ENCODE data around the gene HCST.
A peak's percentile ranks its signal among the peaks of the same experiment; 100 is the strongest.

The HCST gene

DNA sequence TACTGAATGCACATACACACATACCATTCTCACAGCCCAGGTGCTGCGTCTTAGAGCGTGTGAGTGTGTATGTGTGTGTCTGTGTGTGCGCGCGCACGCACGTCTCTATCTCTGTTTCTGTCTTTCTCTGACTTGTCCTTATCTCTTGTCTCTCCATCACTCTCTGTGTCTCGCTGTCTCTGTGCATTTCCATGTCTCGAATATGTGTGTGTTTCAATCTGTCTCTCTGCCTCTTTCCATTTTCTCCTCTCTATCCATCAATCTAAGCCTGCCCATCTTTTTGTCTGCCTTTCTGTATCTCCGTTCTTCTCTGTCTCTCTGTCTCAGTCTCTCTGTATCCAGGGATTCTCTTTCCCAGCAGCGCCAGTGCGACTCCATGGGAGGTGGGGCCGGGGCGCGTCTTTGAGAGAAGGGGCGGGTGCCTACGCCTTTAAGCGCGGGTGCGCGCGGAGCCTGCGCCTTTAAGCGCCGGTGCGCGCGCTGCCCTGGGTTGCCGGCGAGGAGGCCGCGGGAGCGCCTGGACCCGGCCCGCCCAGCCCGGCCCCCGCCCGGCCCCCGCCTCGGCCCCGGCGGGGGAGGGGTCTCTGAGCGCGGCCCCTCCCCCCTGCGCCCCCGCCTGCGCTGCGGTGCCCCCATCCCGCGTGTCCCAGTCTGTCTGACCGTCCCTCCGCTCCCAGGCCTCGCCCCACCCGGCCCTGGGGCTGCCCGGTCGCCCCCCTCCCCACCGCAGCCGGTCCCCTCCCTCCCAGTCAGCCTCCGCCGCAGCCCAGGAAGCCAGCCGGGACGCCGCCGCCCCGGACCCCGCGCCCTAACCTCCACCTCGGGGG lies 33.8 kb downstream of the HCST start, which contains the start of gene LRFN3:
Gene LRFN3 (plus strand): TSS at position 464 of the 827 bp plus-strand sequence. CDS start 3,052 bp downstream, outside the sequence.
- DNase-seq (ENCODE audit: low read depth in 3 of 3, low spot score in 1 of 3): peak in 2 of 3 donors; percentile 30 to 49

DNA sequence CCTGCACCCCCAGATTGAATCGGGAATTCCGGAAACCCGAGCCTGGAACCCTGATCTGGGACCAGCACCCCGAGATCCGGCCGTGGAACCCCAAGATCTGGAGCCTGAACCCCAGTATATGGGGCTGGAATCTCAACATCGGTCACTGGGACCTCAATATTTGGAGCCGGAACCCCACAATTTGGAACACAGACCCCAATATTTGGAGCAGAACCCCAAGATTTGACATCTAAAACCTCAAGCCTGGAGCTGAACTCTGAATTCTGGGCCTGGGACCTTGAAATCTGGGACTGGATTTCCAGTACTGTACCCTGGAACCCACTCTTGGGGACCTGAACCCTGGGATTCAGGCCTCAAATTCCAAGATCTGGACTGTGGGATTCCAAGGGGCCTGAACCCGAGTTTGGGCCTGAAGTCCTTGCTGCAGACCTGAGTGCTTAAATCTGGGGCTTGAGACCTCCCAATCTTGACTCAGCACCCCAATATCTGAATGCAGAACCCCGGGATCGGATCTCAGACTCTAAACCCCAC lies 34.5 kb downstream of the HCST start:
- no peak for DNase-seq (ENCODE audit: low read depth in 3 of 3, low spot score in 1 of 3)

DNA sequence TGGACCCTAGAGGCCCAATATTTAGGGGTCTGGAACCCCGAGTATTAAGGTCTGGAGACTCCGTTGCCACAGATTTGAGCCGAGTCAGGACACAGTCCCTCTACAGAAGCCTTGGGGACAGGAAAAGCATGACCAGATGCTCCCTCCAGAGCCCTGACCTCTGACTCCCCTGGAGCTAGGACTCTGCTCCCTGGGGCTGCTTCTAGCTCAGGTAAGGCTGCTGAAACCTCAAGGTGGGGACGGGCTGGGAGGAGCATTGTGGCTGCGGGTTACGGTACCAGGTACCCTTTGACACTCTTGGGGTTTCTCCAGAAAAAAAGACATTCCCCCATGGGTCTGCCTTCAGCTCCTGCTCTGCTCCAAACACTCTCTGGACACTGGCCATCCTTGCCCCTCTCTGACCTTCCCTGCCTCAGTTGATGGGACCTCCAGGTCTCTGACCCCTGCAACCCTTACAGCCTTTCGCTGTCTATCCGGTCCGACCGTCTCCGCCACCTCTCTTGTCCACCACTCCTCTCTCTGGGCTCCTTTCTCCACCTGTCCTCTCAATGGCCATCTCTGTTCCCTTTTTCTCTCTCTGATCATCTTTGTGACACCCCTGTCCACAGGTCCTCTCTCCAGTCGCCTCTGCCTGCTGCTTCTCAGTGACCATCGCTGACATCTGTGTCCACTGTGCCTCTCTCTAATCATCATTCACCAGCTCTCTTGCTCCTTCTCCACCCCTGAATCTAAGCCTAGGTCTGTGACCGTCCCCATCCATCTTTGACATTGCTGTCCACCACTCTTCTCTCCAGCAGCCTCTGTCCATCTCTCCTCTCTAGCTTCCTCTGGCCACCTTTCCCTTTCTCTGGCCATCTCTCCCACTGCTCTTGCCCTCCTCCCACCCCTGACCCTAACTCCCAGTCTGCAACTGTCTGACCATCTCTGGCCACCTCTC lies 35.3 kb downstream of the HCST start:
- DNase-seq (ENCODE audit: low read depth in 3 of 3, low spot score in 1 of 3): no peak

DNA sequence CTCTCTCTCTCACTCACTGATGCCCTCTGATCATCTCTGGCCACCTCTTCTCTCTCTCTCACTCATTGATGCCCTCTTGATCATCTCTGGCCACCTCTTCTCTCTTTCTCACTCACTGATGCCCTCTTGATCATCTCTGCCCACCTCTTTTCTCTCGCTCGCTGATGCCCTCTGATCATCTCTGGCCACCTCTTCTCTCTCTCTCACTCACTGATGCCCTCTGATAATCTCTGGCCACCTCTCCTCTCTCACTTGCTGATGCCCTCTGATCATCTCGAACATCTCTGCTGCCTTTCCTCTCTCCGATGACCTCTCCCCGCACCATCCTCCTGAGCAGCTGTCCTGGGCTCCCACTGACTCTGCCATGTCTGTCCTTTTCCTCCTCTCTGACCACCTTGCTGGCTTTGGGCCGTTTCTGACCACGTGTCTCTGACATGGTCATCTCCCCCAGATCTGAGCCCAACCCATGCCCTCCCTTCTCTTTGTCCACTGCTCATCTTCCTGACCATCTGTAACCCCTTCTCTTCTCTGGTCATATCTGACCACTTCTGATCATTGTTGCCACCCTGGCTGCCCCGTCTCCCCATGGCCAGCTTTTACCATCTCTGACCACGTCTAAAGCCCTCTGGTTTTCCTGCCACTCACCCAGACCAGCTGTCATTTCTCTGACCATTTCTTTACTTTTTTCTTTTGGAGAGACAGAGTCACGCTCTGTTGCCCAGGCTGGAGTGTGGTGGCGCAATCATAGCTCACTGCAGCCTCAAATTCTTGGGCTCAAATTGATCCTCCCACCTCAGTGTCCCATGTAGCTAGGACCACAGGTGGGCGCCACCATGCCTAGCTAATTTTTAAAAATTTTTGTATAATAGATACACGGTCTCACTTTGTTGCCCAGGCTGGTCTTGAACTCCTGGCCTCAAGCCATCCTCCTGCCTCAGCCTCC lies 36.2 kb downstream of the HCST start:
- no peak for DNase-seq (ENCODE audit: low read depth in 3 of 3, low spot score in 1 of 3)

DNA sequence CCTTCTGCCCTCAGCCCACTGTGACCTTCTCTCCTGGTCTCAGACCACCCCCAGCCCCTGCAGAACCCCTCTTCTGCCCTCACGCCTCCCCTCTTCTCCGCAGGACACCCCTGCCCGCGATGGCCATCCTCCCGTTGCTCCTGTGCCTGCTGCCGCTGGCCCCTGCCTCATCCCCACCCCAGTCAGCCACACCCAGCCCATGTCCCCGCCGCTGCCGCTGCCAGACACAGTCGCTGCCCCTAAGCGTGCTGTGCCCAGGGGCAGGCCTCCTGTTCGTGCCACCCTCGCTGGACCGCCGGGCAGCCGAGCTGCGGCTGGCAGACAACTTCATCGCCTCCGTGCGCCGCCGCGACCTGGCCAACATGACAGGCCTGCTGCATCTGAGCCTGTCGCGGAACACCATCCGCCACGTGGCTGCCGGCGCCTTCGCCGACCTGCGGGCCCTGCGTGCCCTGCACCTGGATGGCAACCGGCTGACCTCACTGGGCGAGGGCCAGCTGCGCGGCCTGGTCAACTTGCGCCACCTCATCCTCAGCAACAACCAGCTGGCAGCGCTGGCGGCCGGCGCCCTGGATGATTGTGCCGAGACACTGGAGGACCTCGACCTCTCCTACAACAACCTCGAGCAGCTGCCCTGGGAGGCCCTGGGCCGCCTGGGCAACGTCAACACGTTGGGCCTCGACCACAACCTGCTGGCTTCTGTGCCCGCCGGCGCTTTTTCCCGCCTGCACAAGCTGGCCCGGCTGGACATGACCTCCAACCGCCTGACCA lies 37.2 kb downstream of the HCST start:
- no peak for DNase-seq (ENCODE audit: low read depth in 3 of 3, low spot score in 1 of 3)

DNA sequence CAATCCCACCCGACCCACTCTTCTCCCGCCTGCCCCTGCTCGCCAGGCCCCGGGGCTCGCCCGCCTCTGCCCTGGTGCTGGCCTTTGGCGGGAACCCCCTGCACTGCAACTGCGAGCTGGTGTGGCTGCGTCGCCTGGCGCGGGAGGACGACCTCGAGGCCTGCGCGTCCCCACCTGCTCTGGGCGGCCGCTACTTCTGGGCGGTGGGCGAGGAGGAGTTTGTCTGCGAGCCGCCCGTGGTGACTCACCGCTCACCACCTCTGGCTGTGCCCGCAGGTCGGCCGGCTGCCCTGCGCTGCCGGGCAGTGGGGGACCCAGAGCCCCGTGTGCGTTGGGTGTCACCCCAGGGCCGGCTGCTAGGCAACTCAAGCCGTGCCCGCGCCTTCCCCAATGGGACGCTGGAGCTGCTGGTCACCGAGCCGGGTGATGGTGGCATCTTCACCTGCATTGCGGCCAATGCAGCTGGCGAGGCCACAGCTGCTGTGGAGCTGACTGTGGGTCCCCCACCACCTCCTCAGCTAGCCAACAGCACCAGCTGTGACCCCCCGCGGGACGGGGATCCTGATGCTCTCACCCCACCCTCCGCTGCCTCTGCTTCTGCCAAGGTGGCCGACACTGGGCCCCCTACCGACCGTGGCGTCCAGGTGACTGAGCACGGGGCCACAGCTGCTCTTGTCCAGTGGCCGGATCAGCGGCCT lies 37.9 kb downstream of the HCST start:
- no peak for DNase-seq (ENCODE audit: low read depth in 3 of 3, low spot score in 1 of 3)

DNA sequence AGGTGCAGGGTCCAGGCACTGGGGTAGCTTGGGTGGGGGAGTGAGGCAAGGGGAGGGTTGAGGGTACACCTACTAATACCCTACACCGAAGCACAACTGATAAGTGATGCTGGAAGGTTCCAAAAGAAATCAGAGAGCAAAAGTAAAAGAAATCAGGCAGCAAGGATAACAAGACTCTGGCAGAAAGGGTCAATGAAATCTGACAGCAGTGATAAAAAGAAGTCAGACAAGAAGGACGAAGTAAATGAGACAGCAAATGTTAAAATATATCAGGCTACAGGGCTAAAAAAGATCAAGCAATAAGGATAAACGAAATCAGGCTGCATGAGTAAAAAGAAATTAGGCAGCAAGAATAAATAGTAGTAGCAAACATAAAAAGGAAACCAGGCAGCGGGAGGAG lies 38.5 kb downstream of the HCST start:
- no peak for DNase-seq (ENCODE audit: low read depth in 3 of 3, low spot score in 1 of 3)

DNA sequence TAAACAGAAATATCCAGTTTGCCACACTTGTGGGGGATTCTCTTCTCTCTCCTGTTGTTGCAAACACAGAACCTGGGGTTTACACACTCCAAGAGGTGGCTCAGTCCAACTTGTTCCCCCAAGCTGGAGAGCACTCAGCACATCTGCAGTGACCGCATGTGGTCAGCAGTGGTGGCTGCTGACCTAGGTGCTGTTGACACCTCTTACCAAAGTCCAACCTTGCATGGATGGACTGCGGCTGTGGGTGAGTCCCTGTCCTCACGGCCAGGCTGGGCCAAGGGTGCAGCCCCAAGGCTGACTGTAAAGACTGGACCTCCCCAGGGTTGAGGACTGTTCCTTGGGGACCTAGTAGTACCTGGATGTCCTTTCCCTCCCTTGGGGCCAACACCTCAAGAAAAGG lies 39.9 kb downstream of the HCST start:
- DNase-seq (ENCODE audit: low read depth in 3 of 3, low spot score in 1 of 3): no peak

DNA sequence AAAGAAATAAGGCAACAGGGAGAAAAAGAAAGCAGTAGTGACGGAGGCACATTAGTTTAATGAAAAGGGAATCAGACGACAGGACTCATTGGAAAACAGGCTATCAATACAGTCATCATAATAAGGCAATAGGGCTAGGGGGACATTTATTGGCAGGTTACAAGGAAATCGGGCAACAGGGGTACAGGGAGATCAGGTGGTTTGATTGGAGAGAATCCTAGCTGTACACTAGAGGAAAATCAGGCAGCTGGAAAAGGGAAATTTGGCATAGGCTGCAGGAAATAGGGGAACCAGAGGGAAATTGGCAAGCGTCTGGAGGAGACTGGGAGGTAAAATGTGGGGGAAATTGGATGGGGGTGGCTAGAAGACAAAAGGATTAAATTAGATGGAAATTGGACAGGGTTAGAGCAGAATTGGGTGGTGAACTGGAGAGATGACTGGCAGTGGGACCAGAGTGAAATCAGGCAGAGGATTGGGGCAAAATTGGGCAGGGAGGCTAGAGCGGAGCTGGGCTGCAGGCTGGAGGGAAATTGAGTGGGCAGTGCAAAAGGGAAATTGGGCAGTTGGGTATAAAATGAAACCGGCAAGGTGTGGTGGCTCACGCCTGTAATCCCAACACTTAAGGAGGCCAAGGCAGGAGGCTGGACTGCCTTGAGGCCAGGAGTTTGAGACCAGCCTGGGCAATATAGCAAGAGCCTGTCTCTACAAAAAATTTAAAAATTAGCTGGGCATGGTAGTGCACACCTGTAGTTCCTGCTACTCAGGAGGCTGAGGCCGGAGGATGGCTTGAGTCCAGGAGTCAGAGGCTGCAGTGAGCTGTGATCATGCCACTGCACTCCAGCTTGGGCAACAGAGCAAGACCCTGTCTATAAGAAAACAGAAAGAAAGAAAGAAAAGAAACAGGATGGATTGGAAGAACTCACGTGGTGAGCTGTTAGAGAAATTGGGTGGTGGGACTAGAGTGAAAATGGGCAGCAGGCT lies 41.3 kb downstream of the HCST start:
- no peak for DNase-seq (ENCODE audit: low read depth in 3 of 3, low spot score in 1 of 3)

DNA sequence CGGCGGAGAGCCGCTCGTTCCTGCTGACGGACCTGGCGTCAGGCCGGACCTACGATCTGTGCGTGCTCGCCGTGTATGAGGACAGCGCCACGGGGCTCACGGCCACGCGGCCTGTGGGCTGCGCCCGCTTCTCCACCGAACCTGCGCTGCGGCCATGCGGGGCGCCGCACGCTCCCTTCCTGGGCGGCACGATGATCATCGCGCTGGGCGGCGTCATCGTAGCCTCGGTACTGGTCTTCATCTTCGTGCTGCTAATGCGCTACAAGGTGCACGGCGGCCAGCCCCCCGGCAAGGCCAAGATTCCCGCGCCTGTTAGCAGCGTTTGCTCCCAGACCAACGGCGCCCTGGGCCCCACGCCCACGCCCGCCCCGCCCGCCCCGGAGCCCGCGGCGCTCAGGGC lies 42.2 kb downstream of the HCST start:
- DNase-seq (ENCODE audit: low read depth in 3 of 3, low spot score in 1 of 3): no peak

DNA sequence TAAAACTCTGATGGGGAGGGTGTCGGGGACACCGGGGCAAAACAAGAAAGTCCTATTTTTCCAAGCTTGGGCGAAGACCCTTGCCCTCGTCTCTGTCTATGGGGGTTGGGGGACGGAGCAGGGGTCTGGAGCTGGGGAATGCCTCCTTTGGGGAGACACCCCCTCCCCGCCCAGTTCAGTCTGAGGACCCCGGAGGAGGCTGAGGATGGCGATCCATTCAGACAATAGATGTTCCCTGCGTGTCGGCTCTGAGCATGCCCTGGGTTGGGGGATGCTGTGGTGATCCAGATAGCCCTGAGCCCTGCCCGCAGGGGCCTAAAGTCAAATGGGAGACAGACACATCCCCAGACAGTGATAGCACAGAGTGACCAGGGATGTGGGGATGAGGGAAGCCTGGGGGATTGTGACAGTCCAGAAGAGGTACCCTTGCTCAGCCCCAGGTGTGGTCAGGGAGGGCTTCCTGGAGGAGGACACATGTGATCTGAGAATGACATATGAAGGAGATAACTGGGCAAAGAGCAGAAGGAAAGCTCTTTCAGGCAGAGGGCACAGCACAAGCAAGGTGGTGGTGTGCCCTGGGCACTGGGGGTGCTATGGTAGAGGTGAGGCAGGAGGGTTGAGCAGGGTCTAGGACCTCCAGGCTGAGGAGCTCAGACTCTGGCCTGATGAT lies 42.9 kb downstream of the HCST start:
- DNase-seq (ENCODE audit: low read depth in 3 of 3, low spot score in 1 of 3): no peak

DNA sequence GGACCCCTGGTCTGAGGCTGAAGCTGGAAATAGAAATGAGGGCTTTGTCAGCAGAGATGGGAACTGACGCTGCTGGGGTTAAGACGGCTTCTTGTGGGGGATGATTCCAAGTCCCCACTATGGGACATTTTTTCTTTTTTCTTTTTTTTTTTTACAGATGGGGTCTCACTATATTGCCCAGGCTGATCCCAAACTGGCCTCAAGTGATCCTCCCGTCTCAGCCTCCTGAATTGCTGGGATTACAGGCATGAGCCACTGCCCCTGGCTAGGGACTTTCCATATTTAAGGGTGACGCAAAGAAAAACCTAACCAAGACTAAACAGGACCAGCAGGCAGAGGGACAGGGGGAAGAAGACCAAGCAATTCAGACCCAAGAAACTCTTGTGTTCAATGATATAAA lies 43.9 kb downstream of the HCST start:
- DNase-seq (ENCODE audit: low read depth in 3 of 3, low spot score in 1 of 3): no peak

DNA sequence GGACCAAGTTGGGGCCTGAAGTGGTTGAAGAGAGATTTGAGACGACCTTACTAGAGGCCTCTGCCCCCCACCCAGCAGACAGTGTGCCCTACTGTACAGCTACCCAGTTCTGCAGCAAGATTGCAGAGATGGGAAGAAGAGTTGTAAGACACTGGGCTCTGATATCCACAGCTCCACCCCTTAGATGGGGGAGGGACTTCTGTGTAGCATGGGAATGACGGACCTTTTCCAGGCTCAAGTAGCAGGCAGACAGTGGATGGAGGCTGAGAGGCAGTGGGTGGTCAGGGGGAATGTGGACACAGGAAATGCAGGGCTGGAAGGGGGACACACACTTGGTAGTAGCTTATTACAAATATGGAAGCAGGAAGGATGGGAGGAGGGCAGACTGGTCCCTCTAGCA lies 46.8 kb downstream of the HCST start:
- no peak for DNase-seq (ENCODE audit: low read depth in 3 of 3, low spot score in 1 of 3)

Data from stimulated activated CD4-positive, alpha-beta T cell treated with anti-CD3 and anti-CD28 coated beads, TNF-alpha, amount 100 ng/mL, for 1 hour (primary cell).